T-cell (primary cell): ENCODE data around the gene TFAM. TPM values are rescaled to one million over a fixed set of nuclear protein-coding genes. Genes with fewer than 3 reads are reported as not detected.

ENCODE experiments used
- ATAC-seq, 4 experiments: fragments of 200-7000 bp in 3 of 4; fragments of 150-1000 bp in 1 of 4; cut with Tn5 transposase; replicated peaks in 1 of 4; 1 replicate in 3 of 4; 2 replicates in 1 of 4; pipeline ENCODE4 v1.10.0; 2021; ENCODE audit warnings: moderate library complexity in 3 of 4, mild to moderate bottlenecking in 2 of 4, moderate number of reproducible peaks in 1 of 4
- CTCF ChIA-PET, 2 donors: fragments of 300-600 bp; sonication (Branson Sonifier 250); formaldehyde crosslinking; loops; one replicate each; lab custom pipeline; 2022; ENCODE audit warnings: antibody characterized with exemption in 2 of 2; lab: Charles Lee
- POLR2A ChIA-PET, 2 donors: fragments of 300-600 bp; sonication (Branson Sonifier 250); formaldehyde crosslinking; loops; one replicate each; lab custom pipeline; 2022; ENCODE audit warnings: antibody characterized with exemption in 2 of 2; lab: Charles Lee
- DNase-seq, 35 experiments: peaks; one replicate each; pipeline versions ENCODE4 v3.0.0 to v3.0.0-alpha.2; 2013 to 2023
- H3K27ac ChIP-seq: one replicate; pipeline ENCODE4 v1.5.1; 2013; ENCODE audit warnings: low read length
- H3K27me3 ChIP-seq, 2 experiments: replicated peaks in 1 of 2; 1 replicate in 1 of 2; 2 replicates in 1 of 2; pipeline versions ENCODE4 v1.6.1 to v1.7.0; 2013; ENCODE audit warnings: low read length in 1 of 2, mixed read lengths in 1 of 2; ENCODE audit not compliant: control insufficient read depth in 2 of 2, insufficient read depth in 2 of 2; ENCODE audit errors: extremely low read depth in 1 of 2
- H3K36me3 ChIP-seq, 2 donors: 1 replicate in 1 of 2; 2 replicates in 1 of 2; pipeline versions ENCODE4 v1.6.1 to v1.7.0; 2013; ENCODE audit warnings: low read length in 1 of 2; ENCODE audit not compliant: control insufficient read depth in 2 of 2, insufficient read depth in 1 of 2; ENCODE audit errors: extremely low read depth in 1 of 2
- H3K4me1 ChIP-seq, 2 experiments: 1 replicate in 1 of 2; 2 replicates in 1 of 2; pipeline versions ENCODE4 v1.6.1 to v1.7.0; 2013; ENCODE audit warnings: low read length in 2 of 2, mixed read lengths in 1 of 2; ENCODE audit not compliant: insufficient read depth in 2 of 2, control insufficient read depth in 1 of 2; ENCODE audit errors: extremely low read depth in 1 of 2
- H3K4me3 ChIP-seq, 2 donors: 1 replicate in 1 of 2; 2 replicates in 1 of 2; pipeline versions ENCODE4 v1.5.1 to v1.7.0; 2013; ENCODE audit warnings: mild to moderate bottlenecking in 2 of 2, low read length in 1 of 2, moderate library complexity in 1 of 2; ENCODE audit not compliant: control insufficient read depth in 1 of 2; ENCODE audit errors: extremely low read depth in 1 of 2
- H3K9me3 ChIP-seq: 2 replicates; pipeline ENCODE4 v1.7.0; 2013
- H3K27ac Mint-ChIP-seq, 2 donors: one replicate each; pipeline ENCODE4 v1.8.0; 2020 to 2021; ENCODE audit warnings: mild to moderate bottlenecking in 2 of 2, mixed read lengths in 2 of 2
- H3K27me3 Mint-ChIP-seq, 2 donors: one replicate each; pipeline ENCODE4 v1.8.0; 2021 to 2022; ENCODE audit warnings: mixed read lengths in 2 of 2
- H3K36me3 Mint-ChIP-seq: one replicate; pipeline ENCODE4 v1.8.0; 2021; ENCODE audit warnings: mixed read lengths
- H3K4me1 Mint-ChIP-seq, 3 donors: one replicate each; pipeline ENCODE4 v1.8.0; 2020 to 2022; ENCODE audit warnings: mixed read lengths in 3 of 3, mild to moderate bottlenecking in 1 of 3
- H3K4me3 Mint-ChIP-seq, 3 donors: one replicate each; pipeline ENCODE4 v1.8.0; 2020 to 2022; ENCODE audit warnings: mild to moderate bottlenecking in 3 of 3, mixed read lengths in 3 of 3, moderate library complexity in 3 of 3
- H3K9me3 Mint-ChIP-seq, 3 donors: one replicate each; pipeline ENCODE4 v1.8.0; 2020 to 2022; ENCODE audit warnings: mixed read lengths in 3 of 3
- WGBS: methylation state at CpG from one replicate; pipeline ENCODE4 v1.1.5; 2013; ENCODE audit warnings: missing lambda C conversion rate; ENCODE audit not compliant: insufficient coverage; 5-methylcytosine and 5-hydroxymethylcytosine counted together
- total RNA-seq, 35 experiments: library from RNA in 6 of 35; stranded (reverse) in 6 of 35; fragments of 120-200 nt in 1 of 35; gene quantifications; one replicate each; pipeline versions ENCODE4 v1.2.1 to v1.2.4 and lab custom pipeline; 2013 to 2026

Gene TFAM
- total RNA-seq, 5 donors from 2014 or later (not counting 1 experiment from before 2014, with no cell fraction given): 35.9 to 41.8 (median 39.2) TPM

DNA sequence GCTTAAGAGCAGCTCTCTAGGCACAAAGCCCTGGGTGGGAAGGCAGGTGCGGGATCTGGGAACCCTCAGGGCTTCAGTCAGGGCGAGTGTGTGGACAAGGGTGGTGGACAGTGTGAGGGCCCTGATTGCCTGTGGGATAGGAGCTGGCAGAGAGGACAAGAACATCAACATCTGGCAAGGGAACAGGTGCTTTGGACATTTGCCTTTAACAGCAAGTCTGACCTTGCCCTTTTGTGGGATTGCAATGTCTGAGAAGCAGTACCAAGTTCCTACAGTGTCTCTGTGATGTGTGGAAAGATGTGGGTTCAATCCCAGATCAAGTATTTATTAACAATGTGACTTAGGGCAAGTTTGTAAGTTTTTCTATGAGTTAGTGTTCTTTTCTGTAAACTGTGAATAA is 46.7 kb downstream of the TFAM start:
- WGBS: 100% methylated on average over 2 of the region's 2 CpGs
- peaks cover 3 to 6% of the 10 kb centered on the region in 2 experiments for H3K4me1 ChIP-seq
- no peaks in the 10 kb centered on the region for H3K36me3 ChIP-seq
- Mint-ChIP-seq H3K27ac (no peak overlapping the region), H3K9me3 (no peaks in the 10 kb centered on the region), H3K27me3 (peaks cover 8 to 11% of the 10 kb centered on the region in 2 donors), H3K4me1 (peaks cover 16 to 19% (median 18%) of the 10 kb centered on the region in 3 donors), H3K36me3 (no peaks in the 10 kb centered on the region), H3K4me3 (no peak overlapping the region)
- ChIA-PET POLR2A (no interaction called here), CTCF (interaction anchor here in 1 of 2 donors (0.6 kb wide), 2 partner anchors 36 to 98 kb away, joined by 3 to 4 read pairs; no protein-coding TSS in a partner anchor)
- no peaks in the 10 kb centered on the region for H3K9me3 ChIP-seq
- ATAC-seq: no peak
- H3K4me3 ChIP-seq: no peak overlapping the region
- peaks cover 0 to 2% of the 10 kb centered on the region in 2 experiments for H3K27me3 ChIP-seq
- no peak overlapping the region for H3K27ac ChIP-seq
- DNase-seq: no peak

DNA sequence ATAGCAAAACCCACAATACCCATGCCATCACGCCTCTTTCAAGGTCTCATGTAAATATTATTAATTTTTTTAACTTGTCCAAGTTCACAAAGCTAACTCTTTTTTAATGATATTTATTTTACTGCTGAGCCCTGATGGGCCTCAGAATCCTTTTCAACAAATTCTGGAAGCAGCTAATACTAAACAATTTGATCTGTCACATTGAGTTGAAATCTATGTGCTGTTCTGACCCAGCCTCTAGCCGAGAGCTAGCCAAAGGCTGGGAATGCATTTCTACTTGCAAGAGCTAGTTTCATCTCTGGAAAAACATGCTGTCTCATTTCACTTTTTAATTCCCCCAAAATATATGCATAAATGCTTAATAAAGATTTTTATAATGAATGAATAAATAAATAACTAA is 47.9 kb downstream of the TFAM start:
- POLR2A ChIA-PET: no interaction called here
- Histone ChIP-seq H3K9me3 (no peaks in the 10 kb centered on the region), H3K4me3 (no peak overlapping the region), H3K4me1 (peaks cover 3 to 6% of the 10 kb centered on the region in 2 experiments), H3K36me3 (no peaks in the 10 kb centered on the region), H3K27ac (no peak overlapping the region), H3K27me3 (peaks cover 0 to 2% of the 10 kb centered on the region in 2 experiments)
- CTCF ChIA-PET: no interaction called here
- H3K4me1 Mint-ChIP-seq: peaks cover 16 to 19% (median 19%) of the 10 kb centered on the region in 3 donors
- no peak for DNase-seq
- ATAC-seq: no peak
- WGBS: no CpG with 5 or more reads among the region's 2 CpGs
- peaks cover 8 to 11% of the 10 kb centered on the region in 2 donors for H3K27me3 Mint-ChIP-seq
- no peaks in the 10 kb centered on the region for H3K36me3 Mint-ChIP-seq
- H3K4me3 Mint-ChIP-seq: no peak overlapping the region
- no peaks in the 10 kb centered on the region for H3K9me3 Mint-ChIP-seq
- H3K27ac Mint-ChIP-seq: no peak overlapping the region

GRCh38 chr10:58433571-58433970 is 48.4 kb downstream of the TFAM start:
- peaks cover 8 to 11% of the 10 kb centered on the region in 2 donors for H3K27me3 Mint-ChIP-seq
- H3K4me3 Mint-ChIP-seq: no peak overlapping the region
- H3K36me3 Mint-ChIP-seq: no peaks in the 10 kb centered on the region
- H3K4me1 Mint-ChIP-seq: peaks cover 16 to 19% (median 19%) of the 10 kb centered on the region in 3 donors
- no peak for DNase-seq
- H3K9me3 Mint-ChIP-seq: no peaks in the 10 kb centered on the region
- Histone ChIP-seq H3K4me3 (no peak overlapping the region), H3K27me3 (peaks cover 0 to 2% of the 10 kb centered on the region in 2 experiments), H3K27ac (no peak overlapping the region), H3K4me1 (peaks cover 3 to 6% of the 10 kb centered on the region in 2 experiments), H3K9me3 (no peaks in the 10 kb centered on the region), H3K36me3 (no peaks in the 10 kb centered on the region)
- CTCF ChIA-PET: no interaction called here
- H3K27ac Mint-ChIP-seq: no peak overlapping the region
- POLR2A ChIA-PET: no interaction called here
- 91% methylated on average over 3 of the region's 5 CpGs for WGBS
- ATAC-seq: no peak

GRCh38 chr10:58435297-58435985 is 50.2 kb downstream of the TFAM start:
- H3K4me1 ChIP-seq: peaks cover 3 to 6% of the 10 kb centered on the region in 2 experiments
- no peaks in the 10 kb centered on the region for H3K9me3 ChIP-seq
- Mint-ChIP-seq H3K4me3 (peak overlapping the region in 1 of 3 donors; percentile 1), H3K27ac (peak overlapping the region in 1 of 2 donors; percentile 59), H3K4me1 (peaks cover 16 to 19% (median 19%) of the 10 kb centered on the region in 3 donors), H3K27me3 (peaks cover 8 to 14% of the 10 kb centered on the region in 2 donors), H3K9me3 (peaks cover 5% of the 10 kb centered on the region in 3 donors), H3K36me3 (no peaks in the 10 kb centered on the region)
- peak in 2 of 4 experiments; percentile 62 to 64 for ATAC-seq
- POLR2A ChIA-PET: no interaction called here
- H3K27me3 ChIP-seq: peaks cover 0 to 2% of the 10 kb centered on the region in 2 experiments
- DNase-seq: peak in 1 of 35 experiments; percentile 1
- no peak overlapping the region for H3K27ac ChIP-seq
- H3K36me3 ChIP-seq: no peaks in the 10 kb centered on the region
- no CpG with 5 or more reads among the region's 2 CpGs for whole genome bisulfite sequencing
- H3K4me3 ChIP-seq: no peak overlapping the region
- CTCF ChIA-PET: no interaction called here

GRCh38 chr10:58436071-58436470 is 50.9 kb downstream of the TFAM start:
- peak in 1 of 4 experiments; percentile 40 for ATAC-seq
- peaks cover 3 to 6% of the 10 kb centered on the region in 2 experiments for H3K4me1 ChIP-seq
- H3K4me3 ChIP-seq: no peak overlapping the region
- peak in 6 of 35 experiments; percentile 1 to 18 (median 8) for DNase-seq
- H3K4me3 Mint-ChIP-seq: peak overlapping the region in 2 of 3 donors; percentile 1 to 29
- CTCF ChIA-PET: no interaction called here
- H3K9me3 Mint-ChIP-seq: peaks cover 7% of the 10 kb centered on the region in 3 donors
- peaks cover 0 to 2% of the 10 kb centered on the region in 2 experiments for H3K27me3 ChIP-seq
- peaks cover 8 to 11% of the 10 kb centered on the region in 2 donors for H3K27me3 Mint-ChIP-seq
- H3K4me1 Mint-ChIP-seq: peaks cover 16 to 19% (median 19%) of the 10 kb centered on the region in 3 donors
- POLR2A ChIA-PET: no interaction called here
- 0% methylated on average over 1 of the region's 4 CpGs for WGBS
- no peaks in the 10 kb centered on the region for H3K36me3 ChIP-seq
- no peaks in the 10 kb centered on the region for H3K9me3 ChIP-seq
- H3K27ac ChIP-seq: no peak overlapping the region
- no peaks in the 10 kb centered on the region for H3K36me3 Mint-ChIP-seq
- peak overlapping the region; percentile 13 to 59 for H3K27ac Mint-ChIP-seq

DNA sequence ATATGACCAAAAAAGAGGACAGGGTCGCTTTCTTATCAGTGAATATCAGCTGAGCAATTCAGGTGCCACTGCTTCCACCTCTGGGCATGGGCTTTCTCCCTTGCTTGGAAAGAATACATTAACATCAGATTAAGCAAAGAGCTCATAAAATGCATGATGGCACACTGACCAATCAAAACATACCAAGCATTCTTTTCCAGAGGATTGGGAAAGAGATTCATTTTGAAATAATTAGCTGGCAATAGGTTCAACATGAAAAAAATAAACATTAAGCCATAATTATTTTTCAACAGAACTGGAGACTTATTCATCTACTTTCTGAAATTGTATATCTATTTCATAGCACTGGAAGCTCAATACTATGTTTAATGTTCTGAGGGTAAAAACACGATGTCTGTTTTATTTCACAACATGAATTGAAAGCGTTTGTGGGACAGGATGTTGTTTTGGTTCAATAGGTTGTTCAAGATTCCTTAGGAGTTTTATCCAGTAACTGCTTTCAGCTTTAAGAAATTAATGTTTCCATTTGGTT is 53.2 kb downstream of the TFAM start:
- CTCF ChIA-PET: interaction anchor here in 1 of 2 donors (0.7 kb wide), 2 partner anchors 8 to 306 kb away, joined by 3 read pairs; no protein-coding TSS in a partner anchor
- ATAC-seq: no peak
- Mint-ChIP-seq H3K4me1 (peaks cover 16 to 19% (median 19%) of the 10 kb centered on the region in 3 donors), H3K36me3 (no peaks in the 10 kb centered on the region), H3K9me3 (peaks cover 7% of the 10 kb centered on the region in 3 donors), H3K27me3 (peaks cover 0 to 3% of the 10 kb centered on the region in 2 donors), H3K4me3 (no peak overlapping the region), H3K27ac (no peak overlapping the region)
- WGBS: no CpG with 5 or more reads among the region's 3 CpGs
- no peak for DNase-seq
- POLR2A ChIA-PET: no interaction called here
- Histone ChIP-seq H3K9me3 (no peaks in the 10 kb centered on the region), H3K36me3 (no peaks in the 10 kb centered on the region), H3K4me1 (peaks cover 3 to 6% of the 10 kb centered on the region in 2 experiments), H3K4me3 (no peak overlapping the region), H3K27ac (no peak overlapping the region), H3K27me3 (no peaks in the 10 kb centered on the region)
